Measurements from ENCODE around the gene PLBD1.
A peak's percentile ranks its signal among the peaks of the same experiment; 100 is the strongest.

Gene PLBD1

GRCh38 chr12:14482361-14482760 lies 85.3 kb downstream of the PLBD1 start:
- no peak for DNase-seq

GRCh38 chr12:14481201-14481600 lies 86.5 kb downstream of the PLBD1 start:
- DNase-seq: no peak

- DNase-seq: no peak
These were observed 88.7 kb downstream of the PLBD1 start for GRCh38 chr12:14479004-14479403.

GRCh38 chr12:14473707-14474287 lies 93.9 kb downstream of the PLBD1 start:
- DNase-seq: peak; percentile 5

- no peak for DNase-seq
These were observed 96.2 kb downstream of the PLBD1 start for GRCh38 chr12:14471497-14471896.

- no peak for DNase-seq
These were observed 107.4 kb downstream of the PLBD1 start for GRCh38 chr12:14460212-14460841.

- no peak for DNase-seq
These were observed 113.4 kb downstream of the PLBD1 start for GRCh38 chr12:14454098-14454907.
